Measurements from ENCODE around the gene PKIG. TPM values are rescaled to one million over a fixed set of nuclear protein-coding genes. Genes with fewer than 3 reads are reported as not detected.

Gene PKIG
- total RNA-seq, 2 donors from 2014 or later = 43.6 to 64.9 TPM

GRCh38 chr20:44544263-44544662 lies 38.1 kb upstream of the PKIG start:
- H3K27me3 ChIP-seq = no peaks in the 10 kb centered on the region
- 69 to 76% methylated on average over 5 of the region's 5 CpGs for WGBS, 2 donors
- no peak overlapping the region for H3K27ac ChIP-seq
- H3K4me3 ChIP-seq = no peak overlapping the region
- ATAC-seq = no peak
- TF ChIP-seq CTCF (IDR thresholded peaks at IDR 0.05) (no peak), POLR2A (IDR thresholded peaks at IDR 0.05) (no peak)
- H3K36me3 ChIP-seq (replicated peaks in 1 of 2; ENCODE audit: insufficient read depth in 1 of 2, low read depth in 2 of 2) = no peaks in the 10 kb centered on the region
- DNase-seq = no peak
- H3K4me1 ChIP-seq = peaks cover 10% of the 10 kb centered on the region
- H3K9me3 ChIP-seq = no peaks in the 10 kb centered on the region
- intact Hi-C loops (cut with DNase I) = no loop called here

- no peaks in the 10 kb centered on the region for H3K36me3 ChIP-seq (replicated peaks in 1 of 2; ENCODE audit: insufficient read depth in 1 of 2, low read depth in 2 of 2)
- H3K9me3 ChIP-seq = no peaks in the 10 kb centered on the region
- 92 to 95% methylated on average over 8 of the region's 8 CpGs for WGBS, 2 donors
- no peak overlapping the region for H3K4me3 ChIP-seq
- ATAC-seq (no peak), DNase-seq (no peak)
- no peaks in the 10 kb centered on the region for H3K27me3 ChIP-seq
- intact Hi-C loops (cut with DNase I) = no loop called here
- TF ChIP-seq POLR2A (IDR thresholded peaks at IDR 0.05) (no peak), CTCF (IDR thresholded peaks at IDR 0.05) (no peak)
- H3K4me1 ChIP-seq = peaks cover 10% of the 10 kb centered on the region
- H3K27ac ChIP-seq = no peak overlapping the region
Observed at GRCh38 chr20:44547419-44547818, 35.0 kb upstream of the PKIG start.

GRCh38 chr20:44549123-44549522 lies 33.3 kb upstream of the PKIG start:
- ATAC-seq (no peak), DNase-seq (no peak)
- TF ChIP-seq POLR2A (IDR thresholded peaks at IDR 0.05) (no peak), CTCF (IDR thresholded peaks at IDR 0.05) (no peak)
- intact Hi-C loops (cut with DNase I) = no loop called here
- Histone ChIP-seq H3K4me3 (no peak overlapping the region), H3K27ac (peak overlapping the region in 1 of 4 donors; percentile 16), H3K4me1 (peaks cover 10% of the 10 kb centered on the region), H3K27me3 (no peaks in the 10 kb centered on the region), H3K9me3 (no peaks in the 10 kb centered on the region), H3K36me3 (replicated peaks in 1 of 2; ENCODE audit: insufficient read depth in 1 of 2, low read depth in 2 of 2) (no peaks in the 10 kb centered on the region)
- 45 to 46% methylated on average over 4 of the region's 4 CpGs for WGBS, 2 donors

- peaks cover 10% of the 10 kb centered on the region for H3K4me1 ChIP-seq
- no peaks in the 10 kb centered on the region for H3K27me3 ChIP-seq
- DNase-seq (no peak), ATAC-seq (no peak)
- H3K4me3 ChIP-seq = no peak overlapping the region
- no peak for TF ChIP-seq POLR2A (IDR thresholded peaks at IDR 0.05)
- TF ChIP-seq CTCF (IDR thresholded peaks at IDR 0.05) = no peak
- intact Hi-C loops (cut with DNase I) = no loop called here
- H3K27ac ChIP-seq = no peak overlapping the region
- H3K36me3 ChIP-seq (replicated peaks in 1 of 2; ENCODE audit: insufficient read depth in 1 of 2, low read depth in 2 of 2) = no peaks in the 10 kb centered on the region
- 66% methylated on average over 4 of the region's 4 CpGs for WGBS, 2 donors
- H3K9me3 ChIP-seq = no peaks in the 10 kb centered on the region
Observed at GRCh38 chr20:44552050-44552449, 30.3 kb upstream of the PKIG start.

- Histone ChIP-seq H3K27ac (no peak overlapping the region), H3K4me3 (no peak overlapping the region), H3K27me3 (no peaks in the 10 kb centered on the region), H3K4me1 (peaks cover 10% of the 10 kb centered on the region), H3K9me3 (no peaks in the 10 kb centered on the region), H3K36me3 (replicated peaks in 1 of 2; ENCODE audit: insufficient read depth in 1 of 2, low read depth in 2 of 2) (no peaks in the 10 kb centered on the region)
- TF ChIP-seq CTCF (IDR thresholded peaks at IDR 0.05) (no peak), POLR2A (IDR thresholded peaks at IDR 0.05) (no peak)
- DNase-seq = no peak
- WGBS, 2 donors = 76 to 78% methylated on average over 3 of the region's 3 CpGs
- intact Hi-C loops (cut with DNase I) = no loop called here
- no peak for ATAC-seq
Observed at GRCh38 chr20:44552568-44552949, 29.8 kb upstream of the PKIG start.

Measured in body of pancreas (tissue), 4 donors.